ENCODE results near the gene LIPT2. TPM values are rescaled to one million over a fixed set of nuclear protein-coding genes. Genes with fewer than 3 reads are reported as not detected.
"Not testable (repeated sequence)": the region's sequence is repeated elsewhere in the genome, so short reads cannot be mapped to it uniquely, and the experiment has no call there.

The LIPT2 gene
- 1.6 TPM for total RNA-seq

- peak; percentile 96 for DNase-seq (ENCODE audit: low spot score)
- intact Hi-C loops (cut with DNase I), result no loop called here
- peak; percentile 100 for ATAC-seq
Measured at GRCh38 chr11:74492974-74493790, at the start of gene LIPT2. Gene LIPT2, minus strand, starts transcription at chr11:74493724. Its CDS starts 21 bp downstream, at chr11:74493703.

GRCh38 chr11:74541466-74541865, 47.9 kb upstream of the LIPT2 start:
- intact Hi-C loops (cut with DNase I), result no loop called here
- DNase-seq (ENCODE audit: low spot score), result no peak
- ATAC-seq, result no peak

- intact Hi-C loops (cut with DNase I), result no loop called here
- ATAC-seq, result no peak
Measured at GRCh38 chr11:74540270-74540669, 46.7 kb upstream of the LIPT2 start.

DNA sequence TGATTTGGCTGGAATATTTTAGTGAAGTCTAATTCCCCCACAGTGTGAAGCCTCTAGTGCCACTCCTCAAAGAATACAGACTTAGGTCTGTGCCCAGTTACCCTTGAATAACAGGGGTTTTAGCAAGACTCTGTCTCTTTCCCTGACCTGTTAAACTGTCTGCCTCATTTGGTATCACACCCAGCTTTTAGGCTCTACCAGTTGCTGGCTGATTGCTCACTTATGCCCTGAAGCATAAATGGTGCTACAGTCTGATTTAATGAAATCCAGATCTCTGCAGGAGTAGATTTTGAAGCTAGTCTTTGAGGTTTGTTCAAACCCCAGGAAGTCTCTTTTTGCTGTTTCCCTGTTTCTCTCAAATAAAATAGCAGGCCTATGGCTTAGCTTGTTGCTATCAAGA, 45.2 kb upstream of the LIPT2 start:
- DNase-seq (ENCODE audit: low spot score) (no peak), ATAC-seq (no peak)
- intact Hi-C loops (cut with DNase I), result no loop called here

More at GRCh38 chr11:74540270-74540669, 46.7 kb upstream of the LIPT2 start:
- no peak for DNase-seq (ENCODE audit: low spot score)

- intact Hi-C loops (cut with DNase I), result no loop called here
- ATAC-seq, result no peak
- no peak for DNase-seq (ENCODE audit: low spot score)
Measured at GRCh38 chr11:74535371-74536160, 42.0 kb upstream of the LIPT2 start.

DNA sequence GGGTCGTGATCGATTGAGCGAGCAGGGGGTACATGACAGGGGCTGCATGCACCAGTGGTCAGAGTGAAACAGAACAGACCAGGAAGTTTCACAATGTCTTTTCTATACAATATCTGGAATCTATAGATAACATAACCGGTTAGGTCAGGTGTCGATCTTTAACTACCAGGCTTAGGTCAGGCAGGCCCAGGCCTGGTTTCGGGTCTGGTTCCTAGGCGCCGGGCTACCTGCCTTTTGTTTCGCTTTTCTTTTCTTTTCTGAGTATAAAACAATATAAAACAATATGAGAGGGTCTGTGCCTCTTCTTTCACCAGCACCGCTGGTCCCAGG, 41.4 kb upstream of the LIPT2 start:
- intact Hi-C loops (cut with DNase I); DNase-seq (ENCODE audit: low spot score); ATAC-seq: not testable (repeated sequence)

- ATAC-seq (no peak), DNase-seq (ENCODE audit: low spot score) (no peak)
- intact Hi-C loops (cut with DNase I), result no loop called here
Measured at GRCh38 chr11:74534216-74534945, 40.9 kb upstream of the LIPT2 start.

GRCh38 chr11:74533421-74533820, 39.9 kb upstream of the LIPT2 start:
- DNase-seq (ENCODE audit: low spot score) (no peak), ATAC-seq (no peak)
- intact Hi-C loops (cut with DNase I), result no loop called here

- ATAC-seq (no peak), DNase-seq (ENCODE audit: low spot score) (no peak)
- intact Hi-C loops (cut with DNase I), result no loop called here
Measured at GRCh38 chr11:74532501-74533246, 39.1 kb upstream of the LIPT2 start.

GRCh38 chr11:74524978-74525377, 31.5 kb upstream of the LIPT2 start:
- DNase-seq (ENCODE audit: low spot score) (no peak), ATAC-seq (no peak)
- intact Hi-C loops (cut with DNase I), result no loop called here

DNA sequence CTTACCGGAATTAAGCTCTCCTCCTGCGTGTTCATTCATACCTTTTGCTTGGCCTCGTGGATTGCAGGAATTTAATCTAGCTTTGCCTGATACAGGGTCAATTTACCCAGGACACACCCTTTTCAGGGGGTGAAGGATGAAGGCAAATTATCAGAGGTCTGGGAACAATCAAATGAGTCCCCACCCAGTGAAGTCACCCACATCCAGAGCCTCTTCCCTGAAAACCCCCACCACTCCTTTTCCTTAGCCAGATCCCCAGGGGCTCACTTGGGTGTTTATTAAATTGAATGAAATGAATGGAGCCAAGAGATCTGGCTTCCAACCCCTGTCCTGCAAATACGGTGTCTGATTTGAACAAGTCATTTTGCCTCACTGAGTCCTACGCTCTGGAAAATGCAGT, 31.0 kb upstream of the LIPT2 start:
- intact Hi-C loops (cut with DNase I), result no loop called here
- no peak for DNase-seq (ENCODE audit: low spot score)
- ATAC-seq, result no peak

DNA sequence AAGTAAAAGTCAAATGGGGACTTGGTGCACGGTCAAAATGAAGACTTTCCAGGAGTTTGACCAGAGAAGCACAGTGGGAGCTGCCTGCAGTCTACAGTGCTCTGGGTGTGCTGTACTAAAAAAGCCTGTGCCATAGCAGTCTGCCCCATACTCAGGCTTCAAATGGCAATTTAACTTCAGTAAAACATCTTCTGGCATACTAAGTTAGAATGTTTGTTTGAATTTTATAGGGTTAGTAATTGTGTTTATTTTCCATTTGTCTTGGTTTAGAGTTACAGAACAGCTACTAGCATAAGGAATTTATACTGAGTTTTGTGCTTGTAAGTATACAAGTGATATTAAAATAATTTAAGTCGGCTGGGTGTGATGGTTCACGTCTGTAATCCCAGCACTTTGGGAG, 29.3 kb upstream of the LIPT2 start:
- no peak for DNase-seq (ENCODE audit: low spot score)
- intact Hi-C loops (cut with DNase I), result no loop called here
- no peak for ATAC-seq

- ATAC-seq (no peak), DNase-seq (ENCODE audit: low spot score) (no peak)
- intact Hi-C loops (cut with DNase I), result no loop called here
Measured at GRCh38 chr11:74521666-74522252, 28.2 kb upstream of the LIPT2 start.

DNA sequence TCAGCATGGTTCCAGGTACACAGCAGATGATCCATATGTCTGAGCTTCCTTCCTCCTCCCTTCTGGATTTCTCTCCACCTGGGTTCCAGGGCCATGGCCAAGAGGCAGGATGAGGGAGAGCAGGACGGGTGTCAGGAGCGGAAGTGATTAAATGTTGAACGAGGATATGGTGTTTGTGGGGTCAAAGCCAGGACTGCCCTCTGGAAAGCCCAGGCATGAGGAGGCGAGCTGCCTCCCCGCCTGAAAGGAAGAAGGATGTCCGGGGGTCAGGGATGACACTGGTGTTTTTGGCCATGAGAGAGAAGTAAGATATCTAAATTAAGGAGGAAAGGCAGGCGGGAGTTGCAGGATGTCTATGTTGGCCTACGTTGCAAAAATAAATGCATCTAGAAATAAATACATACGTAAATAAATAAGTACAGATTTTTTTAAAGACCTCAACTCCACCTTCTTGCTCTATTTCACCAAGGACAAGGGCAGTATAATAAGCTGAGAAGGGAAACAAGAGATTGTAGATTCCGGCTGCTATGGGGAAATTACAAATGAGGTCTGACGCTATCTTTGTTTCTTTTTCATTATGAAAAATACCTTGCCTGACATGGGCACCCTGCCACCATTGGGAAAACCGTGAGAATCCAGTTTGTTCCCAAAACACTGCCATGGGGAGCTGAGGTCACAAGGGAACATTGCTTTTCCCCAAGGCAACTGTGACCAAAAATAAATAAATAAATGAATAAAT, 27.6 kb upstream of the LIPT2 start:
- intact Hi-C loops (cut with DNase I), result no loop called here
- DNase-seq (ENCODE audit: low spot score) (no peak), ATAC-seq (no peak)

DNA sequence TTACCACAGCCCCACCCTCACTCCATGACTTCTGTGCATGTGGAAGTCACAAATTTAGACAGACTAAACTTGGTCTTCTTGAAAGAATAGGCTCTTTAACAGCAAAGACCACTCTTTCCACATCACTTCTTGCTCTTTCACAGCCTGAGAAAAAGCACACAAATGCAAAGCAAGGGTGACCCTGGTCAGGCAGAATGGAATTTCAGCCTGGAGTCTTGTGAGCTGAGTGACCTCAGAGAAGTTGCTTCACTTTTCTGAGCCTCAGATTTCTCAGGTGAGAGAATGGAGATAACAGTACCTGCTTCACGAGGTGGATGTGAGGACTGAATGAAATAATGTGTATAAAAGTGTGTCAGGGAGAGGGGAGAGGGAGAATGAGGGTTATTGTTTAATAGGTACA, 26.8 kb upstream of the LIPT2 start:
- ATAC-seq, result no peak
- intact Hi-C loops (cut with DNase I), result no loop called here

GRCh38 chr11:74519710-74520109, 26.2 kb upstream of the LIPT2 start:
- DNase-seq (ENCODE audit: low spot score) (no peak), ATAC-seq (no peak)
- intact Hi-C loops (cut with DNase I), result no loop called here

More for the DNA sequence above, 26.8 kb upstream of the LIPT2 start:
- no peak for DNase-seq (ENCODE audit: low spot score)

DNA sequence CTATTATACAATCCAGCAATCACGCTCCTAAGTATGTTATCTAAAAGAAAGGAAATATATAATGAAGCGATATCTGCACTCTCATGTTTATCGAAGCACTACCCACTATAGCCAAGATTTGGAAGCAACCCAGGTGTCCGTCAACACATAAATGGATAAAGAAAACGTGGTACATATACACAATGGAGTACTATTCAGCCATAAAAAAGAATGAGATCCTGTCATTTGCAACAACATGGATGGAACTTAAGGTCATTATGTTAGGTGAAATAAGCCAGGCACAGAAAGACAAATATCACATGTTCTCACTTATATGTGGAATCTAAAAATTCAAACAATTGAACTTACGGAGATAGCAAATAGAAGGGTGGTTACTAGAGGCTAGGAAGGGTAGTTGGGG, 24.1 kb upstream of the LIPT2 start:
- intact Hi-C loops (cut with DNase I); ATAC-seq; DNase-seq (ENCODE audit: low spot score): not testable (repeated sequence)

GRCh38 chr11:74507582-74507981, 14.1 kb upstream of the LIPT2 start:
- DNase-seq (ENCODE audit: low spot score) (no peak), ATAC-seq (no peak)
- intact Hi-C loops (cut with DNase I), result no loop called here
